ENCODE measurements around the gene ADISSP. TPM values are rescaled to one million over a fixed set of nuclear protein-coding genes. Genes with fewer than 3 reads are reported as not detected.

ADISSP gene
- total and polyA plus RNA-seq, 2 of the 13 experiments (the other 11 are each of a cell fraction or from before 2014, with no cell fraction given) = 38.3 to 90.6 TPM

GRCh38 chr20:3777716-3778629 is 10.4 kb upstream of the ADISSP start (continued):
- peak; percentile 36 for TF ChIP-seq DBP (CRISPR knock-in tag; IDR thresholded peaks at IDR 0.05; ENCODE audit: not compliant biosample characterization)
- TF ChIP-seq NBN (conservative IDR thresholded peaks at IDR 0.05) = no peak
- TF ChIP-seq YEATS4 (CRISPR knock-in tag; IDR thresholded peaks at IDR 0.05; ENCODE audit: borderline replicate concordance) = no peak; the same call in 1 of the 2 replicates
- TF ChIP-seq ZNF496 (CRISPR knock-in tag; IDR thresholded peaks at IDR 0.05; ENCODE audit: insufficient replicate concordance) = no peak
- TF ChIP-seq MAZ (IDR thresholded peaks at IDR 0.05; ENCODE audit: borderline replicate concordance, low read depth, low read length) = no peak
- TF ChIP-seq MAZ (CRISPR knock-in tag; IDR thresholded peaks at IDR 0.05; ENCODE audit: low read depth) = no peak
- no peak for TF ChIP-seq CHD4 (IDR thresholded peaks at IDR 0.05; ENCODE audit: borderline replicate concordance, low read length)
- peak; percentile 17; the same call in 1 of the 2 replicates for TF ChIP-seq MYC (CRISPR knock-in tag; IDR thresholded peaks at IDR 0.05; ENCODE audit: borderline replicate concordance)
- TF ChIP-seq ZNF224 (CRISPR knock-in tag; IDR thresholded peaks at IDR 0.05) = 0 out of 2 replicates have a peak, but pooled peaks have one; percentile 52
- TF ChIP-seq CTCF (CRISPR knock-in tag; IDR thresholded peaks at IDR 0.05) = peak; percentile 21; the same call in 1 of the 2 replicates
- TF ChIP-seq ZNF383 (CRISPR knock-in tag; IDR thresholded peaks at IDR 0.05; ENCODE audit: borderline replicate concordance) = no peak
- peak; percentile 69; the same call in 1 of the 2 replicates for TF ChIP-seq ZBTB7B (CRISPR knock-in tag; IDR thresholded peaks at IDR 0.05)
- no peak for TF ChIP-seq ZKSCAN1 (IDR thresholded peaks at IDR 0.05; ENCODE audit: low read length)
- no peak for TF ChIP-seq REST (IDR thresholded peaks at IDR 0.05; ENCODE audit: borderline replicate concordance in 1 of 2, low read depth in 1 of 2, low read length in 2 of 2)
- no peak for TF ChIP-seq ZNF558 (CRISPR knock-in tag; IDR thresholded peaks at IDR 0.05; ENCODE audit: borderline replicate concordance)
- no peak for TF ChIP-seq ZNF468 (CRISPR knock-in tag; IDR thresholded peaks at IDR 0.05)
- no peak for TF ChIP-seq ZNF879 (CRISPR knock-in tag; IDR thresholded peaks at IDR 0.05)
- TF ChIP-seq ZNF33B (CRISPR knock-in tag; IDR thresholded peaks at IDR 0.05) = 0 out of 2 replicates have a peak, but pooled peaks have one; percentile 26
- TF ChIP-seq ZNF205 (CRISPR knock-in tag; IDR thresholded peaks at IDR 0.05) = no peak

All from HepG2 (cell line).